NAMALWA (cell line): Measurements from ENCODE around the gene RNF213.
"Not testable (repeated sequence)": the region's sequence is repeated elsewhere in the genome, so short reads cannot be mapped to it uniquely, and the experiment has no call there.

Source experiments
- DNase-seq: peaks from one replicate; pipeline ENCODE4 v3.0.0-alpha.2; 2015; ENCODE audit warnings: low spot score

Gene RNF213

DNA sequence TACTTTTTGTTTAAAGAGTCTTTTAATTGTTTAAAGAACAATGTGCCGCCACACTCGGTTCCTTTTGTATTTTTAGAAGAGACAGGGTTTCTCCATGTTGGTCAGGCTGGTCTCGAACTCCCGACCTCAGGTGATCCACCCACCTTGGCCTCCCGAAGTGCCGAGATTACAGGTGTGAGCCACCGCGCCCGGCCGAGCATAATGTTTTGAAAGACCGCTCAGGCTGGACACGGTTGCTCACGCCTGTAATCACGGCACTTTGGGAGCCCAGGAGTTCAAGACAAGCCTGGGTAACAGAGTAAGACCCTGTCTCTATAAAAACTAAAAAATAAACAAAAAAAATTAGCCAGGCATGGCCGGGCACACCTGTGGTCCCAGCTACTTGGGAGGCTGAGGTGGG, 59.8 kb downstream of the RNF213 start:
- no peak for DNase-seq

DNA sequence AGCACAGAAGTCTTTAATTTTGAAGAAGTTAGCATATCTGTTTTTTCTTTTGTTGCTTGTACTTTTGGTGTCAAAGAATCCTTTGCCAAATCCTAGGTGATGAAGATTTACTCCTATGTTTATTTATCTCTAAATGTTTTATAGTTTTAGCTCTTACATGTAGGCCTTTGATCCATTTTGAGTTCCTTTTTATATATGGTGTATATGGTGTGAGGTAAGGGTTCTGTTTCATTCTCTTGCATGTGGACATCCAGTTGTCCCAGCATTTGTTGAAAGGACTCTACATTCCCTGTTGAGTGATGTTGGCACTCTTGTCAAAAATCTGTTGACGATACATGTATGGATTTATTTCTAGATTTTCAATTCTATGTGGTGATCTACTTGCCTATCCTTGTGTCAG, 62.2 kb downstream of the RNF213 start:
- no peak for DNase-seq

DNA sequence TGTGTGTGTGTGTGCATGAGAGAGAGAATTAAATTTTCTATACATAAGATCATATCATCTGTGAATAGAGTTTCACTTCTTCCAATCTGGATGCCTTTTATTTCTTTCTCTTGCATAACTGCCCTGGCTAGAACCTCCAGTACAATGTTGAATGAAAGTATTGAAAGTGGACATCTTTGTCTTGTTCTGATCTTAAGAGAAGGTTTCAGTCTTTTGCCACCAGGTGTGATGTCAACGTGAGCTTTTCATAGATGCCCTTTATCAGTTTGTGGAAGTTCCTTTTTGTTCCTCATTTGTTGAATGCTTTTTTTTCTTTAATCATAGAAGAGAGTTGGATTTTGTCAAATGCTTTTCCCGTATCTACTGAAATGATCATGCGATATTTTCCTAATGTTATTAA, 63.3 kb downstream of the RNF213 start:
- no peak for DNase-seq

DNA sequence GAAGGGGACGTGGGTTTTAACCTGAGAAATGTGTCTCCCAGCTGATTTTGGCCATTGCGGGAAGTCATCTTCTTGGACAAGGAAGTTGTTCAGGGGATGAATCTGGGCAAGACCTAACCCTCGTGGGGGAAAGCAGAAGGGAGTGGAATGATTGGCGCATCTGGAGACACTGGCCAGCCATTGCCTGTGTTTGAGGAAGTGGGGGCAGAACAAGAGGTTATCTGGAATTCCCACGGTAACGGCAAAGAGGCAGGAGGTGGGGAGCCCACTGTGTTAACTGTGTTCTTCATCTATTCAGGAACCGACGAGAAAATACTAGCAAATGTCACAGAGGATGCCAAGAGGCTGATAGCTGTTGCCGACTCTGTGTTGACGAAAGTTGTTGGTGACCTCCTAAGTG, 66.9 kb downstream of the RNF213 start:
- DNase-seq = no peak

DNA sequence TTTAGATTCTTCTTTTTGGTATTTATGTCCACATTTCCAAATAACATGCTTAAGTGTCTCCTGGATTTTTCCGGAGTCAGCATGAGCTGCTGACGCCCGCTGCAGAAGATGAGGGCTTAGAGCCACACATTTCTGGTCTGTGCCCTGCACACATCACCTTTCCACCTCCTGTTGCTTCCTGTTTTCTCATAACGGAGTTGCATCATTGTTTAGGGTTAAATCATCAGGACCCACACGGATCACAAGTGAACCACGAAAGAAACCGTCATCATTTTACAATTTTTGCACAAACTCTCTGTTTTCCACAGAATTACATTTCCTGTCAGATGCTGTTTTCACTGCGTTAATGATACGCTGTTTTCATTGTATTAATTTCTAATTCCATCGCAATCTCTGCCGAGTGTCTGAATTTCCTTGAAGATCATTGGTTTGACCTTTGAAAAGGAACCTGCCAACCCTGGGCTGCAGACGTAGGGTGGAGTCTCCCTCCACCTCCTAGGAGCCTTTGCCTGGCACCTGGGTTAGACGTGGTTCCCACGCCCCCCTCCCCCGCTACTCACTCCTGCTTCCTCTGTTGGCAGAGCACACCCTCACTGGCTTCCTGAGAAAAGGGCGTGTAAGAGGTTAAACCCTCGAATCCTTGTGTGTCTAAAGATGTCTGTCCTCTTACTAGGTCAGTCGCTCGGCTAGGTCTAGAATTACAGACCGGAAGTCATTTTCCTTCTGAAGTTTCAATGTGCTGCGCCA, 68.2 kb downstream of the RNF213 start:
- DNase-seq = no peak

DNA sequence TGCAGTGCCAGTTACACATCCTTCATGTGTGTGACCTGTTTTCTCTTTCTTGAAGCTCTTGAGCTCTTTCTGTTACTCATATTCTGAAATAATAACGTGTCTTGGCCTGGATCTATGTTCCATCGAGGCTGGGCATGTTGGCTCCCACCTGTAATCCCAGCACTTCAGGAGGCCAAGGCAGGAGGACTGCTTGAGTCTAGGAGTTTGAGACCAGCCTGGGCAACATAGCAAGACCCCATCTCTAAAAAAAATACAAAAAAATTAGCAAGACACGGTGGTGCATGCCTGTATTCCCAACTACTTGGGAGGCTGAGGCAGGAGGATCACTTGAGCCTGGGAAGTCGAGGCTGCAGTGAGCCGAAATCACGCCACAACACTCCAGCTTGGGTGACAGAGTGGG, 68.8 kb downstream of the RNF213 start:
- not testable (repeated sequence) for DNase-seq

DNA sequence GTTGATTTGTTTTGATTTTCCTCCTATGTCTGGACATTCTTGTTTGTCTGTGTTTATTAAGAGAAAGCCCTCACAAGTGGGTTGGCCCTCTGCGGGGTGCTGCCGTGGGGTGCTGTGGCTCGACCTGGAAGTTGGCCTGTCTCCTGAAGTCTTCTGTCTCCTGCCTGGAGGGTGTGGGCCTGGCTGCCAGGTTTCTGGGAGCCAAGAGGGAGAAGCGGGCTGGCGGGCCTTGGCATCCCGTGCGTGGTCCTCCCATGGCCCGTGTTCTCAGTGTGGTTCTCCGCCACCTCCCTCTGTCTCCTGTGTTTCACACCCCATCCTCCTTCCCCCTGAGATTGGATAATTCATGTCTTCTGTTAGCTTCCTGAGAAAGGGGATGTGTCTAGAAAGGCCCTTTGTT, 69.6 kb downstream of the RNF213 start:
- no peak for DNase-seq

DNA sequence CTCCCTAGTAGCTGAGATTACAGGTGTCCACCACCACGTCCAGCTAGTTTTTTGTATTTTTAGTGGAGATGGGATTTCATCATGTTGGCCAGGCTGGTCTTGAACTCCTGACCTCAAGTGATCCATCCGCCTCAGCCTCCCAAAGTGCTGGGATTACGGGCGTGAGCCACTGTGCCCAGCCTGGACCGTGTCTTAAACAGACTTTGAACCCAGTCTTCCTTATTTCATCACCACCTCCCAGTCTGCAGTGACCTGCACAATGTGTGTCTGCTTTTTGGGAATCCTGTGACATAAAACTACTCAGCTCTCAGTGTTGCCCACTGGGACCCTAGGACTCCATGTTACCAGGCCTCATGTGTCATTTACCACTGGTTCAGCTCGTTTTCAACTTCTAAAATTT, 70.3 kb downstream of the RNF213 start:
- not testable (repeated sequence) for DNase-seq

DNA sequence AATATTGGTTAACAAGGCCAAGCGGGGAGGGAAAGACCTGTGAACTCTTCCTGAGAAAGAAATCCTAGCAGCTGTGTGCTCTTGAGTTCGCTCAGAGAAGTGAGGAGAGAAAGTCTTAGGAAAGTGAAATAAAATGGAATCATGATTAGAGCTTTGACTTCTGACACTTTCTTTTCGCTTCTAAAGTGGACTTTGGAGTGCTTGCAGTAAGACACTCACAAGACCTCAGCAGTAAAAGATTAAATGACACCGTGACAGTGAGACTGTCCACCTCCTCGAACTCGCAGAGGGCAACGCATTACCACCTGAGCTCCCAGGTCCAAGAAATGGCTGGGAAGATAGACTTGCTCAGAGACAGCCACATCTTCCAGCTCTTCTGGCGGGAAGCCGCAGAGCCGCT, 71.2 kb downstream of the RNF213 start:
- no peak for DNase-seq

DNA sequence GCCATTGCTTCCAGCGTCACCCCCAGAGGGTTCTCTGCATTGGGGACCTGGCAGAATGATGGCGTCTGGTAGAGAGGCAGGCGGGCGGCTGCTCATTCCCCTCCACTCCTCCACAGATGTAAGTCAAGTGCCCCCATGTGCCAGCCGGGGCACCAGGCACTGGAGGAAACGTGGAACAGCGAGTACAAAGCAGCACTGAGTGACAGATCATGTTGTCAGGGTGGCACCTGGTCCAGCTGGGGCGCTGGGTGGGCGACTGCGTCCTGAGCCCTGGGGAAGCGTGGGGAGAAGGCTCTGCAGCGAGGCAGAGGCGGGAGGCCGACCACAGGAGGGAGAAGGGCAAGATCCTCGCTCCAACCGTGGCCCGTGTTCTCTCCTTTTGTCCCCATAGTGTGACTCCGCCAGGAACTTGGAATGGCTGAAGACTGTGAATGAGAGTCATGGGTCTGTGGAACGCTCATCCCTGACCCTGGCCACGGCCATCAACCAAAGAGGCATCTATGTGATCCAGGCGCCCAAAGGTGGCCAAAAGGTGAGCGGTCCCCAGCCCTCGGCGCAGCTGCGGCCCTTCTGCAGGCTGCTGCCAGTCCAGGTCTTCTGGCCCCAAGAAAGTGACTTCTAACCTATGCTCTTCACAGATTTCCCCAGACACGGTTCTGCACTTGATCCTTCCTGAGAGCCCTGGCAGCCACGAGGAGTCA, 76.7 kb downstream of the RNF213 start:
- DNase-seq = no peak

DNA sequence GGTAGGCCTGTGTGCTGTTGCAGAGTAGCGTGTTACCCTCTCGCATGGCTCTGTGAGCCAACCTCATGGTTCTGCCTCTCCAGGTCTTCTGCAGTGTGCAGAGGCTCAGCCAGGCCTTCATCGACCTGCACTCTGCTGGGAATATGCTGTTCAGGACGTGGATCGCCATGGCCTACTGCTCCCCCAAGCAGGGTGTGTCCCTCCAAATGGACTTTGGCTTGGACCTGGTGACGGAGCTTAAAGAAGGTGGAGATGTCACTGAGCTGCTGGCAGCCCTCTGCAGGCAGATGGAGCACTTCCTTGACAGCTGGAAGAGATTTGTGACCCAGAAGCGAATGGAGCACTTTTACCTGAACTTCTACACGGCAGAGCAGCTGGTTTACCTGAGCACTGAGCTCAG, 78.5 kb downstream of the RNF213 start:
- no peak for DNase-seq

DNA sequence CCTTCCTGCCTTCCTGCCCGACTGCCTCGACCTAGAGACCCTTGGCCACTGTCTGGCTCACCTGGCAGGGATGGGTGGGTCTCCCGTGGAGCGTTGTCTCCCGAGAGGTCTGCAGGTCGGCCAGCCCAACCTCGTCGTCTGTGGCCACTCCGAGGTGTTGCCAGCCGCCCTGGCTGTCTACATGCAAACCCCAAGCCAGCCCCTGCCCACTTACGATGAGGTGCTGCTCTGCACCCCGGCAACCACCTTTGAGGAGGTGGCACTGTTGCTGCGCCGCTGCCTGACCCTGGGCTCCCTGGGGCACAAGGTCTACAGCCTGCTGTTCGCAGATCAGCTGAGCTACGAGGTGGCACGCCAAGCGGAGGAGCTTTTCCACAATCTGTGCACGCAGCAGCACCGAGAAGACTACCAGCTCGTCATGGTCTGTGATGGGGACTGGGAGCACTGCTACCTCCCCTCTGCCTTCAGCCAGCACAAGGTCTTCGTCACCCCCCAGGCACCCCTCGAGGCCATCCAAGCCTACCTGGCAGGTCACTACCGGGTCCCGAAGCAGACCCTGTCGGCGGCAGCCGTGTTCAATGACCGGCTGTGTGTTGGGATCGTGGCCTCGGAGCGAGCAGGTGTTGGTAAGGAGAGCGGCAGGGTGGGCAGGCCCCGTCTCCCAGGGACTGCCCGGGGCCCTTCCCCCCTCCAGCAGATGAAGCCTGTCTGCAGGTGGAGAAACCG, 79.2 kb downstream of the RNF213 start:
- DNase-seq = no peak

DNA sequence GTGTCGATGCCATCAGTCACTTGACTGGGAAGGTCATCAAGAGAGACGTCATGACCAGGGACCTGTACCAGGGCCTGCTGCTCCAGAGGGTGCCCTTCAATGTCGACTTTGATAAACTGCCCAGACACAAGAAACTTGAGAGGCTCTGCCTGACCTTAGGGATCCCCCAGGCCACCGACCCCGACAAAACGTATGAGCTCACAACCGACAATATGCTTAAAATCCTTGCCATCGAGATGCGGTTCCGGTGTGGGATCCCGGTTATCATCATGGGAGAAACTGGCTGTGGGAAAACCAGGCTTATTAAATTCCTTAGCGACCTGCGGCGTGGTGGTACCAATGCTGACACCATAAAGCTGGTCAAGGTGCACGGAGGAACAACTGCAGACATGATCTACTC, 84.7 kb downstream of the RNF213 start:
- no peak for DNase-seq

DNA sequence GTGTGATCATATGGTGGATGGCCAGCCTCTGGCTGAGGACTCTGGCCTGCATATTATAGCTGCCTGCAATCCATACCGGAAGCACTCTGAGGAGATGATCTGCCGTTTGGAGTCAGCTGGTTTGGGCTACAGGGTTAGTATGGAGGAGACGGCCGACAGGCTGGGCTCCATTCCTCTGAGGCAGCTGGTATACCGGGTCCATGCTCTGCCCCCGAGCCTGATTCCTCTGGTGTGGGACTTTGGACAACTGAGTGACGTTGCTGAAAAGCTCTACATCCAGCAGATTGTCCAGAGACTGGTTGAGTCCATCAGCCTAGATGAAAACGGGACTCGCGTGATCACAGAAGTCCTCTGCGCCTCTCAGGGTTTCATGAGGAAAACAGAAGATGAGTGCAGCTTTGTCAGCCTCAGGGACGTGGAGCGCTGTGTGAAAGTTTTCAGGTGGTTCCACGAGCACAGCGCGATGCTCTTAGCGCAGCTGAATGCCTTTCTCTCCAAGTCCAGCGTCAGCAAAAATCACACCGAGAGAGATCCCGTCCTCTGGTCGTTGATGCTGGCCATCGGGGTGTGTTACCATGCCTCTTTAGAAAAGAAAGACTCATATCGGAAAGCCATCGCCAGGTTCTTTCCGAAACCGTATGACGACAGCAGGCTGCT, 85.3 kb downstream of the RNF213 start:
- DNase-seq = no peak

DNA sequence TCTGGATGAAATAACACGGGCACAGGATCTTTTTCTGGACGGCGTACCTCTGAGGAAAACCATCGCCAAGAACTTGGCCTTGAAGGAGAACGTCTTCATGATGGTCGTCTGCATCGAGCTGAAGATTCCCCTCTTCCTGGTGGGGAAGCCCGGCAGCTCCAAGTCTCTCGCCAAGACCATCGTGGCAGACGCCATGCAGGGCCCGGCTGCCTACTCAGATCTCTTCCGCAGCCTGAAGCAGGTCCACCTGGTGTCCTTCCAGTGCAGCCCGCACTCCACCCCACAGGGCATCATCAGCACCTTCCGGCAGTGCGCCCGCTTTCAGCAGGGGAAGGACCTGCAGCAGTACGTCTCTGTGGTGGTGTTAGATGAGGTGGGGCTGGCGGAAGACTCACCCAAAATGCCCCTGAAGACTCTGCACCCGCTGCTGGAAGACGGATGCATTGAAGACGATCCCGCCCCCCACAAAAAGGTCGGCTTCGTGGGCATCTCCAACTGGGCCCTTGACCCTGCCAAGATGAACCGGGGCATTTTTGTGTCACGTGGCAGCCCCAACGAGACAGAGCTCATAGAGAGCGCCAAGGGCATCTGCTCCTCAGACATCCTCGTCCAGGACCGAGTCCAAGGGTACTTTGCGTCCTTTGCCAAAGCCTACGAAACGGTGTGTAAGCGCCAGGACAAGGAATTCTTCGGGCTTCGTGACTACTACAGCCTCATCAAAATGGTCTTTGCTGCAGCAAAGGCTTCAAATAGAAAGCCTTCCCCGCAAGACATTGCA, 86.0 kb downstream of the RNF213 start:
- no peak for DNase-seq

DNA sequence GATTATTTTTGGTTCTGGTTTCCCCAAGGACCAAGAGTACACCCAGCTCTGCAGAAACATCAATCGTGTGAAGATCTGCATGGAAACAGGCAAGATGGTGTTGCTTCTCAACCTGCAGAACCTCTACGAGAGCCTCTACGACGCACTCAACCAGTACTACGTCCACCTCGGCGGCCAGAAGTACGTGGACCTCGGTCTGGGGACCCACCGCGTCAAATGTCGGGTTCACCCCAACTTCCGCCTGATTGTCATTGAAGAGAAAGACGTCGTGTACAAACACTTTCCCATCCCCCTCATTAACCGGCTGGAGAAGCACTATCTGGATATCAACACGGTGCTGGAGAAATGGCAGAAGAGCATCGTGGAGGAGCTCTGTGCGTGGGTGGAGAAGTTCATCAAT, 86.9 kb downstream of the RNF213 start:
- no peak for DNase-seq

DNA sequence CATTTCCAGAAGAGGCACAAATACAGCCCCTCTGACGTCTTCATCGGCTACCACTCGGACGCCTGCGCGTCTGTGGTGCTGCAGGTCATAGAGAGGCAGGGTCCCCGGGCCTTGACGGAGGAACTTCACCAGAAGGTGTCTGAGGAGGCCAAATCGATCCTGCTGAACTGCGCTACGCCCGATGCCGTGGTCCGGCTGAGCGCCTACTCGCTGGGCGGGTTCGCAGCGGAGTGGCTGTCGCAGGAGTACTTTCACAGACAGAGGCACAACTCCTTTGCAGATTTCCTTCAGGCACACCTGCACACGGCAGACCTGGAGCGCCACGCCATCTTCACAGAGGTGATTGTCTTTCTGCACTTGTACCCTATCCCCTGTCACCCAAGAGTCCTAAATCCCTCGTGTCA, 87.3 kb downstream of the RNF213 start:
- DNase-seq = no peak

DNA sequence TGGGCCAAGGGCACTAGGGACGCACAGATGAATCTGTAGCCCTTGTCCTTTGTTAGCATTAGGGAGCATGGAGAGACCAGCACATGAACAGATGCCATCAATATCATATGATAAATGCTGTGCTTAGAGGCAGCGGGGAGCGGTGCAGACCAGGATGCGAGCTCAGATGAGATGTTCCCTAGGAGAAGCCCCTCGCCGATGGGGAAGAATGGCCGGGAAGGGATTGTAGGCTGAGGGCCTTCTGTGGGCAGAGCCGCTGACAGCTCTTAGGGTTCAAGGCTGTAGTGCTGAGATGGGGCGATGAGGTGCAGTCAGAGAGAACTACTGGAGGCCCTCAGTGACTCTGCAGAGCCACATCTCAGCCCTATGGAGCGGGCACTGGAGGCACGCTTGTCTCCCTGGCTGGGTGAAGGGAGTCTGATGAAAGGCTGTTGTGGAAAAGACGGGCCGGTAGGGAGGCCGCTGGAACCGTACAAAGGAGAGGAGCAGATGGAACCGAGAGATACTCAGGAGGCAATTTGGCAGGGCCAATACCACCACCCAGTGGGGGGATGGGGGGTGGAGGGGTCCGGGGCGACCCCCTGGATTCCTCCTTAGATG, 88.0 kb downstream of the RNF213 start:
- DNase-seq = no peak

DNA sequence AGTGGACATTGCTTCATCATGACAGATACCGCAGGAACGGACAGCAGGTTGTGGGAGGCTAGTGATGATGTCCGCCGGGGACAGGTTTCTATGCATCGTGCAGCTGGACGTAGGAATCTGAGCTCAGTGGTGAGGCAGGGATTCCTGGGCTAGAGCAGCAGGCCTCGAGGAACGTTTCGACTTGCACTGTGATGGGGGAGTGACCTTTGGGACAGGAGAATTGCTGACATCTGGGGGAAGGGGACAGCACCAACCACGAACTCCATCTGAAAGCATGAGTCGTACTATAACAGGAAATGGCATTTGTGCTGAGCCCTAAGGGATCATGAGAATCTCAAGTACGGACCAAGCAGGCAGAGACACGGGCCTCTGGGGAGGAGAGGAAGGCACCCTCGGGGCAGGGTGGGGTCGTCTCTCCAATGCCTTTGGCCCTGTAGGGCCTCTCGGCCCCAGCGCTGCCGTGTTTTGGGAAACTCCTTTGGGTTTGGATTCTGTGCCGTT, 88.5 kb downstream of the RNF213 start:
- DNase-seq = no peak

DNA sequence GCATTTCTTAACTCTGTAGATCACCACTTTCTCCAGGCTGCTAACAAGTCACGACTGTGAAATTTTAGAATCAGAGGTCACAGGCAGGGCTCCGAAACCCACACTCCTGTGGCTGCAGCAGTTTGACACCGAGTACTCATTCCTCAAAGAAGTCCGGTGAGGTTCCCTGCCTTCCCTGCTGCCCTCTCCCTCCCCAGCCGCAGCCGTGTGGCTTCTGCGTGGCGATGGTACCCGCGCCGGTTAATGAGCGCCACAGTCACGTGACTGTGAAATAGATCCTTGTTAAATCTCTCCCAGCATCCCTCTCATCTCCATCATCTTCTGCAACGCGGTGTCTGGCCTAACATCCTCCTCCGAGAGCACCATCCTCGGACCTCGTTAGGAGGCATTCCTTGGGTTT, 89.1 kb downstream of the RNF213 start:
- DNase-seq = no peak

DNA sequence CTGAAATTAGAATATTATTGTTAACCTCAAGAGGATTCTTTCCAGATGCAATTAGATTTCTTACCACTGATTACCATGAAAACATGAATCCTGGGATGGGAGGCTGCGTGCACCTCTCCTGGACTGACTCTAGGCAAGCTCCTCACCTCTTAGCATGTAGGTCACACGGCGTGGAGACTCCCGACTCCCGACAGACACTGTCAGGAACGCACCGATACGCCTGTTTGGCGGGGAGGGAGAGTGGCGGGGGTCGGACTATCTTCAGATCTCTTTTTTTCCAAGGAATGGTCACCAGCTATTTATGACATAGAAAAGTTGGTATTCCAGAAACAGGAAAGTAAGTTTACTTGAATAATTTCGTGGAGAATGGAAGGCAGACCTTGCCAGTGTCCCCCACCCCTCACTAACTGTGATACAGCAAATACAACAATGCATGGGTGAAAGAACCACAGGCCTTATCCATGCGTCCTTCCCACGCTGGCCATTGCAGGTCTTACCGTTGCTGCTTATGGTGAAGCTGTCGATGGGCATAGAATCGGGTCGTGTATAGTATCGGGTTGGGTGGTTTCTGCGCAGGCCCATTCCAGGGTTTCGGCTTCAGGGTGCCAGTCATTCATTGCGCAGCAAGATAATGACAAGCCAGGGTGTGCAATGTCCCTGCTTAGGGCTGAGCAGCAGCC, 91.7 kb downstream of the RNF213 start:
- no peak for DNase-seq
